HUES48 (cell line): ENCODE data around the gene BCAS3.

ENCODE experiments used
- H3K27ac ChIP-seq: one replicate; pipeline ENCODE4 v1.7.0; 2013; ENCODE audit warnings: low read depth, low read length, inconsistent platforms
- H3K27me3 ChIP-seq: 2 replicates; pipeline ENCODE4 v1.6.1; 2013; ENCODE audit warnings: mild to moderate bottlenecking, low read length; ENCODE audit not compliant: control insufficient read depth, insufficient read depth
- H3K36me3 ChIP-seq: 2 replicates; pipeline ENCODE4 v1.6.1; 2013; ENCODE audit warnings: low read length; ENCODE audit not compliant: control insufficient read depth, insufficient read depth
- H3K4me1 ChIP-seq: 2 replicates; pipeline ENCODE4 v1.6.1; 2013; ENCODE audit warnings: mild to moderate bottlenecking, low read length; ENCODE audit not compliant: control insufficient read depth, insufficient read depth
- H3K4me3 ChIP-seq: 2 replicates; pipeline ENCODE4 v1.5.1; 2013; ENCODE audit warnings: mild to moderate bottlenecking, low read depth, low read length
- H3K9ac ChIP-seq: 2 replicates; pipeline ENCODE4 v1.6.1; 2013; ENCODE audit warnings: mild to moderate bottlenecking, low read depth, low read length, moderate library complexity
- H3K9me3 ChIP-seq: 2 replicates; pipeline ENCODE4 v1.6.1; 2013; ENCODE audit warnings: low read length; ENCODE audit not compliant: control insufficient read depth, insufficient read depth

Gene BCAS3

GRCh38 chr17:61414141-61414935, 736.7 kb downstream of the BCAS3 start:
- Histone ChIP-seq H3K27me3 (peaks cover 82% of the 10 kb centered on the region), H3K4me3 (no peak overlapping the region), H3K9me3 (no peaks in the 10 kb centered on the region), H3K9ac (no peak overlapping the region), H3K4me1 (peaks cover 9% of the 10 kb centered on the region), H3K36me3 (no peaks in the 10 kb centered on the region), H3K27ac (no peak overlapping the region)

GRCh38 chr17:61414936-61415251, 737.2 kb downstream of the BCAS3 start:
- H3K27me3 ChIP-seq: peaks cover 80% of the 10 kb centered on the region

GRCh38 chr17:61415374-61416210, 737.9 kb downstream of the BCAS3 start:
- H3K4me3 ChIP-seq: no peak overlapping the region
- no peaks in the 10 kb centered on the region for H3K9me3 ChIP-seq
- H3K36me3 ChIP-seq: no peaks in the 10 kb centered on the region
- H3K27me3 ChIP-seq: peaks cover 76% of the 10 kb centered on the region
- no peak overlapping the region for H3K27ac ChIP-seq
- H3K4me1 ChIP-seq: peaks cover 6% of the 10 kb centered on the region
- no peak overlapping the region for H3K9ac ChIP-seq

More at GRCh38 chr17:61414936-61415251, 737.2 kb downstream of the BCAS3 start:
- H3K9ac ChIP-seq: no peak overlapping the region
- H3K27ac ChIP-seq: no peak overlapping the region
- peaks cover 9% of the 10 kb centered on the region for H3K4me1 ChIP-seq
- no peaks in the 10 kb centered on the region for H3K36me3 ChIP-seq
- no peak overlapping the region for H3K4me3 ChIP-seq
- H3K9me3 ChIP-seq: no peaks in the 10 kb centered on the region

- peaks cover 5% of the 10 kb centered on the region for H3K4me1 ChIP-seq
- no peak overlapping the region for H3K27ac ChIP-seq
- H3K9me3 ChIP-seq: no peaks in the 10 kb centered on the region
- H3K9ac ChIP-seq: no peak overlapping the region
- H3K36me3 ChIP-seq: no peaks in the 10 kb centered on the region
- peaks cover 76% of the 10 kb centered on the region for H3K27me3 ChIP-seq
- H3K4me3 ChIP-seq: no peak overlapping the region
Measured at GRCh38 chr17:61416211-61416539, 738.5 kb downstream of the BCAS3 start.

GRCh38 chr17:61416540-61417363, 739.1 kb downstream of the BCAS3 start:
- H3K27me3 ChIP-seq: peaks cover 73% of the 10 kb centered on the region
- H3K4me1 ChIP-seq: peaks cover 5% of the 10 kb centered on the region
- no peaks in the 10 kb centered on the region for H3K9me3 ChIP-seq
- H3K27ac ChIP-seq: no peak overlapping the region
- H3K4me3 ChIP-seq: peak overlapping the region; percentile 48
- H3K36me3 ChIP-seq: no peaks in the 10 kb centered on the region
- H3K9ac ChIP-seq: no peak overlapping the region

- Histone ChIP-seq H3K4me1 (0 out of 2 replicates have a peak, but pooled peaks cover 1% of the 10 kb centered on the region), H3K27me3 (peaks cover 56% of the 10 kb centered on the region), H3K4me3 (no peak overlapping the region), H3K9me3 (no peaks in the 10 kb centered on the region), H3K9ac (no peak overlapping the region), H3K36me3 (no peaks in the 10 kb centered on the region), H3K27ac (no peak overlapping the region)
Measured at GRCh38 chr17:61418449-61418848, 740.8 kb downstream of the BCAS3 start.

GRCh38 chr17:61419496-61420046, 741.9 kb downstream of the BCAS3 start:
- H3K4me3 ChIP-seq: no peak overlapping the region
- H3K27ac ChIP-seq: no peak overlapping the region
- peaks cover 44% of the 10 kb centered on the region for H3K27me3 ChIP-seq
- H3K36me3 ChIP-seq: no peaks in the 10 kb centered on the region
- no peaks in the 10 kb centered on the region for H3K4me1 ChIP-seq
- H3K9me3 ChIP-seq: no peaks in the 10 kb centered on the region
- no peak overlapping the region for H3K9ac ChIP-seq

- H3K27ac ChIP-seq: no peak overlapping the region
- no peak overlapping the region for H3K9ac ChIP-seq
- H3K4me3 ChIP-seq: no peak overlapping the region
- peaks cover 40% of the 10 kb centered on the region for H3K27me3 ChIP-seq
- no peaks in the 10 kb centered on the region for H3K36me3 ChIP-seq
- H3K4me1 ChIP-seq: no peaks in the 10 kb centered on the region
- no peaks in the 10 kb centered on the region for H3K9me3 ChIP-seq
Measured at GRCh38 chr17:61420052-61420451, 742.4 kb downstream of the BCAS3 start.

GRCh38 chr17:61420745-61421398, 743.2 kb downstream of the BCAS3 start:
- Histone ChIP-seq H3K4me3 (no peak overlapping the region), H3K27ac (no peak overlapping the region), H3K27me3 (peaks cover 31% of the 10 kb centered on the region)

GRCh38 chr17:61421460-61421859, 743.8 kb downstream of the BCAS3 start:
- Histone ChIP-seq H3K27ac (no peak overlapping the region), H3K9me3 (no peaks in the 10 kb centered on the region), H3K9ac (no peak overlapping the region), H3K27me3 (peaks cover 26% of the 10 kb centered on the region), H3K36me3 (no peaks in the 10 kb centered on the region), H3K4me3 (no peak overlapping the region), H3K4me1 (peaks cover 6% of the 10 kb centered on the region; the same call in 1 of the 2 replicates)

More at GRCh38 chr17:61420745-61421398, 743.2 kb downstream of the BCAS3 start:
- no peaks in the 10 kb centered on the region for H3K36me3 ChIP-seq
- no peaks in the 10 kb centered on the region for H3K9me3 ChIP-seq
- H3K4me1 ChIP-seq: peaks cover 5% of the 10 kb centered on the region; the same call in 1 of the 2 replicates
- no peak overlapping the region for H3K9ac ChIP-seq
